Measurements from ENCODE around the gene JAM3.

JAM3 gene

GRCh38 chr11:134047586-134047999, 21.3 kb upstream of the JAM3 start:
- DNase-seq (ENCODE audit: low read depth, low spot score) = no peak
- H3K4me1 ChIP-seq (ENCODE audit: control insufficient read depth, insufficient read depth, low read length) = peaks cover 2% of the 10 kb centered on the region; the same call in 1 of the 2 replicates
- H3K27ac ChIP-seq (ENCODE audit: low read length) = no peak overlapping the region
- no peak overlapping the region for H3K4me3 ChIP-seq (ENCODE audit: low read length)
- no peaks in the 10 kb centered on the region for H3K36me3 ChIP-seq (ENCODE audit: control insufficient read depth, insufficient read depth, low read length)
- H3K27me3 ChIP-seq (ENCODE audit: control insufficient read depth, insufficient read depth, low read length) = no peaks in the 10 kb centered on the region
- H3K9me3 ChIP-seq (ENCODE audit: control insufficient read depth, insufficient read depth, low read length) = no peaks in the 10 kb centered on the region
- no CpG with 5 or more reads among the region's 11 CpGs for WGBS (ENCODE audit: insufficient coverage, insufficient read length)

- Histone ChIP-seq H3K4me3 (ENCODE audit: low read length) (no peak overlapping the region), H3K36me3 (ENCODE audit: control insufficient read depth, insufficient read depth, low read length) (no peaks in the 10 kb centered on the region), H3K27me3 (ENCODE audit: control insufficient read depth, insufficient read depth, low read length) (no peaks in the 10 kb centered on the region), H3K9me3 (ENCODE audit: control insufficient read depth, insufficient read depth, low read length) (no peaks in the 10 kb centered on the region), H3K4me1 (ENCODE audit: control insufficient read depth, insufficient read depth, low read length) (peaks cover 3% of the 10 kb centered on the region), H3K27ac (ENCODE audit: low read length) (no peak overlapping the region)
- no CpG with 5 or more reads among the region's 9 CpGs for WGBS (ENCODE audit: insufficient coverage, insufficient read length)
- no peak for DNase-seq (ENCODE audit: low read depth, low spot score)
Measured at GRCh38 chr11:134048028-134048427, 20.8 kb upstream of the JAM3 start.

GRCh38 chr11:134049303-134049702, 19.6 kb upstream of the JAM3 start:
- no CpG with 5 or more reads among the region's 11 CpGs for WGBS (ENCODE audit: insufficient coverage, insufficient read length)
- no peaks in the 10 kb centered on the region for H3K36me3 ChIP-seq (ENCODE audit: control insufficient read depth, insufficient read depth, low read length)
- H3K27ac ChIP-seq (ENCODE audit: low read length) = no peak overlapping the region
- no peak for DNase-seq (ENCODE audit: low read depth, low spot score)
- no peaks in the 10 kb centered on the region for H3K27me3 ChIP-seq (ENCODE audit: control insufficient read depth, insufficient read depth, low read length)
- no peaks in the 10 kb centered on the region for H3K9me3 ChIP-seq (ENCODE audit: control insufficient read depth, insufficient read depth, low read length)
- peaks cover 3% of the 10 kb centered on the region for H3K4me1 ChIP-seq (ENCODE audit: control insufficient read depth, insufficient read depth, low read length)
- H3K4me3 ChIP-seq (ENCODE audit: low read length) = no peak overlapping the region

- Histone ChIP-seq H3K27me3 (ENCODE audit: control insufficient read depth, insufficient read depth, low read length) (no peaks in the 10 kb centered on the region), H3K4me1 (ENCODE audit: control insufficient read depth, insufficient read depth, low read length) (peaks cover 3% of the 10 kb centered on the region), H3K9me3 (ENCODE audit: control insufficient read depth, insufficient read depth, low read length) (no peaks in the 10 kb centered on the region), H3K27ac (ENCODE audit: low read length) (no peak overlapping the region), H3K4me3 (ENCODE audit: low read length) (no peak overlapping the region; the same call in 1 of the 2 replicates), H3K36me3 (ENCODE audit: control insufficient read depth, insufficient read depth, low read length) (no peaks in the 10 kb centered on the region)
- DNase-seq (ENCODE audit: low read depth, low spot score) = no peak
- WGBS (ENCODE audit: insufficient coverage, insufficient read length) = no CpG with 5 or more reads among the region's 43 CpGs
Measured at GRCh38 chr11:134050541-134051383, 18.1 kb upstream of the JAM3 start.

GRCh38 chr11:134052395-134052987, 16.4 kb upstream of the JAM3 start:
- H3K4me3 ChIP-seq (ENCODE audit: low read length) = no peak overlapping the region
- no peak overlapping the region for H3K27ac ChIP-seq (ENCODE audit: low read length)
- H3K36me3 ChIP-seq (ENCODE audit: control insufficient read depth, insufficient read depth, low read length) = no peaks in the 10 kb centered on the region
- H3K4me1 ChIP-seq (ENCODE audit: control insufficient read depth, insufficient read depth, low read length) = peaks cover 1% of the 10 kb centered on the region; the same call in 1 of the 2 replicates
- no CpG with 5 or more reads among the region's 12 CpGs for WGBS (ENCODE audit: insufficient coverage, insufficient read length)
- no peaks in the 10 kb centered on the region for H3K27me3 ChIP-seq (ENCODE audit: control insufficient read depth, insufficient read depth, low read length)
- H3K9me3 ChIP-seq (ENCODE audit: control insufficient read depth, insufficient read depth, low read length) = no peaks in the 10 kb centered on the region
- no peak for DNase-seq (ENCODE audit: low read depth, low spot score)

GRCh38 chr11:134052988-134053945, 15.6 kb upstream of the JAM3 start:
- H3K4me3 ChIP-seq (ENCODE audit: low read length) = no peak overlapping the region
- H3K4me1 ChIP-seq (ENCODE audit: control insufficient read depth, insufficient read depth, low read length) = peaks cover 1% of the 10 kb centered on the region; the same call in 1 of the 2 replicates
- H3K9me3 ChIP-seq (ENCODE audit: control insufficient read depth, insufficient read depth, low read length) = no peaks in the 10 kb centered on the region
- H3K27ac ChIP-seq (ENCODE audit: low read length) = no peak overlapping the region
- no peak for DNase-seq (ENCODE audit: low read depth, low spot score)
- H3K36me3 ChIP-seq (ENCODE audit: control insufficient read depth, insufficient read depth, low read length) = no peaks in the 10 kb centered on the region
- WGBS (ENCODE audit: insufficient coverage, insufficient read length) = no CpG with 5 or more reads among the region's 26 CpGs
- no peaks in the 10 kb centered on the region for H3K27me3 ChIP-seq (ENCODE audit: control insufficient read depth, insufficient read depth, low read length)

GRCh38 chr11:134055029-134055428, 13.8 kb upstream of the JAM3 start:
- no peak for DNase-seq (ENCODE audit: low read depth, low spot score)
- no CpG with 5 or more reads among the region's 9 CpGs for WGBS (ENCODE audit: insufficient coverage, insufficient read length)
- Histone ChIP-seq H3K36me3 (ENCODE audit: control insufficient read depth, insufficient read depth, low read length) (no peaks in the 10 kb centered on the region), H3K4me1 (ENCODE audit: control insufficient read depth, insufficient read depth, low read length) (peaks cover 1% of the 10 kb centered on the region; the same call in 1 of the 2 replicates), H3K9me3 (ENCODE audit: control insufficient read depth, insufficient read depth, low read length) (no peaks in the 10 kb centered on the region), H3K4me3 (ENCODE audit: low read length) (no peak overlapping the region), H3K27ac (ENCODE audit: low read length) (no peak overlapping the region), H3K27me3 (ENCODE audit: control insufficient read depth, insufficient read depth, low read length) (no peaks in the 10 kb centered on the region)

GRCh38 chr11:134060316-134060715, 8.6 kb upstream of the JAM3 start:
- no peaks in the 10 kb centered on the region for H3K9me3 ChIP-seq (ENCODE audit: control insufficient read depth, insufficient read depth, low read length)
- WGBS (ENCODE audit: insufficient coverage, insufficient read length) = no CpG with 5 or more reads among the region's 3 CpGs
- no peaks in the 10 kb centered on the region for H3K4me1 ChIP-seq (ENCODE audit: control insufficient read depth, insufficient read depth, low read length)

GRCh38 chr11:134062265-134063123, 6.4 kb upstream of the JAM3 start:
- H3K9me3 ChIP-seq (ENCODE audit: control insufficient read depth, insufficient read depth, low read length) = no peaks in the 10 kb centered on the region
- no peak for DNase-seq (ENCODE audit: low read depth, low spot score)
- no peak overlapping the region for H3K27ac ChIP-seq (ENCODE audit: low read length)
- H3K36me3 ChIP-seq (ENCODE audit: control insufficient read depth, insufficient read depth, low read length) = no peaks in the 10 kb centered on the region
- no peaks in the 10 kb centered on the region for H3K27me3 ChIP-seq (ENCODE audit: control insufficient read depth, insufficient read depth, low read length)
- no CpG with 5 or more reads among the region's 24 CpGs for WGBS (ENCODE audit: insufficient coverage, insufficient read length)
- H3K4me1 ChIP-seq (ENCODE audit: control insufficient read depth, insufficient read depth, low read length) = peaks cover 2% of the 10 kb centered on the region; the same call in 1 of the 2 replicates
- no peak overlapping the region for H3K4me3 ChIP-seq (ENCODE audit: low read length)

More at GRCh38 chr11:134060316-134060715, 8.6 kb upstream of the JAM3 start:
- DNase-seq (ENCODE audit: low read depth, low spot score) = no peak
- Histone ChIP-seq H3K4me3 (ENCODE audit: low read length) (no peak overlapping the region), H3K27me3 (ENCODE audit: control insufficient read depth, insufficient read depth, low read length) (no peaks in the 10 kb centered on the region), H3K27ac (ENCODE audit: low read length) (no peak overlapping the region), H3K36me3 (ENCODE audit: control insufficient read depth, insufficient read depth, low read length) (no peaks in the 10 kb centered on the region)
